Stimulated activated CD4-positive, alpha-beta T cell treated with anti-CD3 and anti-CD28 coated beads, Interleukin-15, amount 100 ng/mL, for 24 hours (primary cell): ENCODE data around the gene GAPVD1.
"Not testable (repeated sequence)": the region's sequence is repeated elsewhere in the genome, so short reads cannot be mapped to it uniquely, and the experiment has no call there.

Experiments
- DNase-seq: peaks from one replicate; pipeline ENCODE4 v3.0.0-alpha.2; 2020

The GAPVD1 gene

GRCh38 chr9:125261501-125262293 lies at the start of gene GAPVD1:
Gene GAPVD1 (plus strand): TSS chr9:125261826. CDS start chr9:125298922, 37,096 bp downstream.
- peak; percentile 92 for DNase-seq

- DNase-seq: no peak
Observed at GRCh38 chr9:125214186-125214585, 47.4 kb upstream of the GAPVD1 start.

DNA sequence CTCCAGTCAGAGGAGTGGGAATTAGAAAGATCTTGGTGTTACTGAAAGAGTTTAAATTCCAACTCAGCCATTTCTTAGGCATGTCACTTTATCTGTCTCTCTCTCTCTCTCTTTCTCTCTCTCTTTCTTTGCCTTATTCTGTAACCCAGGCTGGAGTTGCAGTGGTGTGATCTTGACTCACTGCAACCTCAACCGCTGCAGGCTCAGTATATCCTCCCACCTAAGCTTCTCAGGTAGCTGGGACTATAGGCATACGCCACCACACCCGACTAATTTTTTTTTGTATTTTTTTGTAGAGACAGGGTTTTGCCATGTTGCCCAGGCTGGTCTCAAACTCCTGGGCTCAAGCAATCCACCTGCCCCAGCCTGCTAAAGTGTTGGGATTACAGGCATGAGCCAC lies 43.0 kb upstream of the GAPVD1 start:
- DNase-seq: no peak

- DNase-seq: not testable (repeated sequence)
Observed at GRCh38 chr9:125224858-125225257, 36.8 kb upstream of the GAPVD1 start.

- DNase-seq: no peak
Observed at GRCh38 chr9:125227761-125228160, 33.9 kb upstream of the GAPVD1 start.

- DNase-seq: no peak
Observed at GRCh38 chr9:125233678-125234077, 27.9 kb upstream of the GAPVD1 start.

DNA sequence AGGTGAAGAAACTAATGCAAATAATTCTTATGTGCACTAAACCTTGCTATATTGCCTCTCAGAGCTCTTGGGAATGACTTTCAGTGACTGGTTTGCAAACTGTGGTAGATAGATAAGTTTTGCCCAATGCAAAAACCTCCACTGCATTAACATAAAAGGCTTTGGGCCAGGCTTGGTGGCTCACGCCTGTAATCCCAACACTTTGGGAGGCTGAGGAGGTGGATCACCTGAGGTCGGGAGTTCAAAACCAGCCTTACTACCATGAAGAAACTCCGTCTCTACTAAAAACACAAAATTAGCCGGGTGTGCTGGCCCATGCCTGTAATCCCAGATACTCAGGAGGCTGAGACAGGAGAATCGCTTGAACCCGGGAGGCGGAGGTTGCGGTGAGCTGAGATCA lies 27.5 kb upstream of the GAPVD1 start:
- not testable (repeated sequence) for DNase-seq

GRCh38 chr9:125235804-125236519 lies 25.7 kb upstream of the GAPVD1 start:
- DNase-seq: no peak

DNA sequence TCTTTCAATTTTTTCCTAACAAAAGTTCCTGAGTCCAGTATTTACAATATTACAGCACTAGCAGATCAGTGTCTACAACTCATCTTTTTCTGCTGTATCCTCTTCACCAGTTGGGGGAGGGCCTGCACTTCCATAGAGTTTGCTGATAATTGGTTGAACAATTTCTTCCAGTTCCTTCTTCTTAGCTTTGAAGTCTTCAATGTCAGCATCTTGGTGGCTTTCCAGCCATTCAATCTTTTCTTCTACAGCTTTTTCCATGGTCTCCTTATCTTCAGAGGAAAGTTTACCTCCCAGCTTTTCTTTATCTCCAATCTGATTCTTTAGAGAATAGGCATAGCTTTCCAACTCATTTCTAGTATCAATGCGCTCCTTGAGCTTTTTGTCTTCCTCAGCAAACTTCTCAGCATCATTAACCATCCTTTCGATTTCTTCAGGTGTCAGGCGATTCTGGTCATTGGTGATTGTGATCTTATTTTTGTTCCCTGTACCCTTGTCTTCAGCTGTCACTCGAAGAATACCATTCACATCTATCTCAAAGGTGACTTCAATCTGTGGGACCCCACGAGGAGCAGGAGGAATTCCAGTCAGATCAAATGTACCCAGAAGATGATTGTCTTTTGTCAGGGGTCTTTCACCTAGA lies 25.0 kb upstream of the GAPVD1 start:
- not testable (repeated sequence) for DNase-seq

- DNase-seq: no peak
Observed at GRCh38 chr9:125238127-125238914, 23.3 kb upstream of the GAPVD1 start.

GRCh38 chr9:125238915-125239446 lies 22.6 kb upstream of the GAPVD1 start:
- DNase-seq: no peak

GRCh38 chr9:125239631-125240597 lies 21.7 kb upstream of the GAPVD1 start:
- DNase-seq: no peak

GRCh38 chr9:125240649-125240999 lies 21.0 kb upstream of the GAPVD1 start:
- peak; percentile 58 for DNase-seq

GRCh38 chr9:125241000-125241862 lies 20.4 kb upstream of the GAPVD1 start, which contains the start of gene HSPA5:
Gene HSPA5 (minus strand): TSS chr9:125241343. CDS start chr9:125241126, 217 bp downstream.
- peak; percentile 100 for DNase-seq

DNA sequence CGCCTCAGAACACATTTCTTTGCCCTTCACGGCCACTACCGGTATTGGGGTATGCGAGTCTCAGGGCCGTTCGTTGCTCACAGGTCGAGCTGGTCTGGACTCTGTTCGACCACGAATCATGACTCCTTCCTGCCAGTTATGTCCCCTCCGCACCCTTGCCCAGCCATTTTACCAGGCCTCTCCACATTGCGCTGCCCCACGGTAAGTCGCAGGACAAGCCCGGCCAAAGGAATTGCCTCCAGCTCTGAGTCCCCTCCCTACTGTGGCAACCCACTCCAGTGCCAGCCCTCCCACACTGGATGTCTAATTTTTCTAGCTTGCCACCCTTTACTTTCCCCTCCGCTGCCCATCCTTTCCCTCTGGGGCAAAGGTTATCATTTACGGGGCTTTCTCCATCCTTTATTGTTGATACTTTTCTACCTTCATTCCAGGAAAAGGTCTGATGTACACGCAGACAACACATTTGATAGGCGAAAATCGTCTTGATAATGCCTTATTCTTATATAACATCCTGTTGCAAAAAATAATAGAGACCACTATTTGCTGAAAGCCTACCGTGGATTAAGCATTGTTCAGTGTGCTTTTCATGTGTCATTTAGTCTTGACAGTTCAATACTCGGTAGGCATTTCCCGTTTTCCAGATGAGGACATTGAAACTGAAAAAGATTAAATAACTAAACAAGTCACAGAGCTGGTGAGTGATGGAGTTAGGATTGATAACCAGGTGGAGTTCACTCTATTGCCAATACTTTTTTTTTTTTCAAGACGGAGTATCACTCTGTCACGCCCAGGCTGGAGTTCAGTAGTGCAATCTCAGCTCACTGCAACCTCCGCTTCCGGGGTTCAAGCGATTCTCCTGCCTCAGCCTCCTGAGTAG lies 19.5 kb upstream of the GAPVD1 start:
- DNase-seq: peak; percentile 46

DNA sequence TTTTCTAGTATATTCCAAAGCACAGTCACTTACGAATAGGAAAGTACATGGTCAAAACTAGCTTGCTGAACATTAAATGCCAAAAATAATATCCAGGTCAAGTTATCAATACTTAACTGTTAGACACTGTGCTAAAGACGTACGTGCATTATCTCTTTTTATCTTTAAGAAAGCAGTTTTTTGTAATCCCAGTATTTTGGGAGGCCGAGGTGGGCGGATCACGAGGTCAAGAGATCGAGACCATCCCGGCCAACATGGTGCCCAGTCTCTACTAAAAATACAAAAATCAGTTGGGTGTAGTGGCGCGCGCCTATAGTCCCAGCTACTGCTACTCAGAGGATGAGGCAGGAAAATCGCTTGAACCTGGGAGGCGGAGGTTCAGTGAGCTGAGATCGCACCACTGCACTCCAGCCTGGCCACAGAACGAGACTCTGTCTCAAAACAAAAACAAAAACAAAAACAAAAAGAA lies 17.8 kb upstream of the GAPVD1 start:
- DNase-seq: no peak

- DNase-seq: no peak
Observed at GRCh38 chr9:125246261-125246667, 15.4 kb upstream of the GAPVD1 start.

DNA sequence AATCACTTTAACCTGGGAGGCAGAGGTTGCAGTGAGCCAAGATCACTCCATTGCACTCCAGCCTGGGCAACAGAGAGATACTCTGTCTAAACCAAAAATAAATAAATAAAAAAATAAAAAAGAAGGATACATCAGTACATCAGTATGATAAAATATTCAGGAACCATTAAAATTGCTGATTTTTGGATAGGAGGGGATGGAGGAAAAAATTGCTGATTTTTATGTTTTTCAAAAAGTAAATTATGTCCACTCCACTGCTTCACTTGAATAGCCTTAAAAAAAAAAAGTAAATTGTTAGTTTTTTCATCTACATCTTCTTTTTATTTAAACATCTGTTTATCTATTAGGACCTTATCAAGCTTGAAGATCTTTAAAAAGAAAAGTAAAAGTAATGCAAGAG lies 7.4 kb upstream of the GAPVD1 start:
- no peak for DNase-seq

- no peak for DNase-seq
Observed at GRCh38 chr9:125255781-125256391, 5.7 kb upstream of the GAPVD1 start.
